ENCODE data around the gene FCHO1. TPM values are rescaled to one million over a fixed set of nuclear protein-coding genes. Genes with fewer than 3 reads are reported as not detected.

FCHO1 gene
- total RNA-seq, 1 donor from 2014 or later, result 1.5 TPM

- no peak overlapping the region for H3K4me3 ChIP-seq (ENCODE audit: low read depth, low read length)
- no peaks in the 10 kb centered on the region for H3K36me3 ChIP-seq (ENCODE audit: control insufficient read depth, insufficient read depth, low read length)
- TF ChIP-seq, protein P1, sequence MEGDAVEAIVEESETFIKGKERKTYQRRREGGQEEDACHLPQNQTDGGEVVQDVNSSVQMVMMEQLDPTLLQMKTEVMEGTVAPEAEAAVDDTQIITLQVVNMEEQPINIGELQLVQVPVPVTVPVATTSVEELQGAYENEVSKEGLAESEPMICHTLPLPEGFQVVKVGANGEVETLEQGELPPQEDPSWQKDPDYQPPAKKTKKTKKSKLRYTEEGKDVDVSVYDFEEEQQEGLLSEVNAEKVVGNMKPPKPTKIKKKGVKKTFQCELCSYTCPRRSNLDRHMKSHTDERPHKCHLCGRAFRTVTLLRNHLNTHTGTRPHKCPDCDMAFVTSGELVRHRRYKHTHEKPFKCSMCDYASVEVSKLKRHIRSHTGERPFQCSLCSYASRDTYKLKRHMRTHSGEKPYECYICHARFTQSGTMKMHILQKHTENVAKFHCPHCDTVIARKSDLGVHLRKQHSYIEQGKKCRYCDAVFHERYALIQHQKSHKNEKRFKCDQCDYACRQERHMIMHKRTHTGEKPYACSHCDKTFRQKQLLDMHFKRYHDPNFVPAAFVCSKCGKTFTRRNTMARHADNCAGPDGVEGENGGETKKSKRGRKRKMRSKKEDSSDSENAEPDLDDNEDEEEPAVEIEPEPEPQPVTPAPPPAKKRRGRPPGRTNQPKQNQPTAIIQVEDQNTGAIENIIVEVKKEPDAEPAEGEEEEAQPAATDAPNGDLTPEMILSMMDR (IDR thresholded peaks at IDR 0.05; ENCODE audit: insufficient read depth, low read length, poor library complexity, severe bottlenecking), result no peak
- no peak for DNase-seq (ENCODE audit: low read depth)
- no peaks in the 10 kb centered on the region for H3K27me3 ChIP-seq (ENCODE audit: control insufficient read depth, insufficient read depth, low read length)
These were observed 32.7 kb upstream of the FCHO1 start for GRCh38 chr19:17718550-17718946.

DNA sequence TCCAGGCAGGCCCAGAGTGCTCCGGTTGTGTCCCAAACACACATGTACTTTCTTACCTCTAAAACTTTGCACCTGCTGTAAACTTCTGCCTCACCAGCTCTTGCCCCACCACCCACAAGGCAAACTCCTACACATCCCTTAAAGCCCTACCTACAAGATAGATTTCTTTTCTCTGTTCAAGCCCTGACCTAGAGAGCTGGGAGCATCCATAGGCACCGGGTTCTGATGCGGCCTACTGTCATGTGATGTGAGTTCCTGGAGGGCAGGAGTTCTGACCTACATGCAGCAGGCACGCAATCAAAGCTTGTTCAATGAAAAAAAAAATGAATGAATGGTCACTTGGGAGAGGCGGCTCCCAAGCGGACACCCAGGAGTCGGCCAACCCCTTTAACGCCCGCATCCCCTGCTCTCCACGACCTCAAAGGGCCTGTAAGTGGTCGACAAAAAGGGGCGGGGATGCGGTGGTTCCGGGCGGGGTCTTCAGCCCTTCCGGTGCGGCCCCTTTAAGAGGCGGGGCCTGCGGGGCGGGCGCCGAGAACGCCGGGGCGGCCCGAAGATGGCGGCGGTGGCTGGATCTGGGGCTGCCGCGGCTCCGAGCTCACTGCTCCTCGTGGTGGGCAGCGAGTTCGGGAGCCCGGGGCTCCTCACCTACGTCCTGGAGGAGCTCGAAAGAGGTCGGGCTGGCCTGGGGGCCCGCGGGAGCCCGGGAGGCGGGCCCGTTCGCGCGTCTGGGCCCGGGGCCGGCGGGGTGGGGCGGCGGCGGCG is 32.1 kb upstream of the FCHO1 start, which contains the start of gene MAP1S:
Gene MAP1S, plus strand, starts transcription at position 534 of the 765 bp plus-strand sequence. Its CDS starts 23 bp downstream, at position 557.
- TF ChIP-seq, protein P1 (IDR thresholded peaks at IDR 0.05; ENCODE audit: insufficient read depth, low read length, poor library complexity, severe bottlenecking), result no peak
- Histone ChIP-seq H3K27me3 (ENCODE audit: control insufficient read depth, insufficient read depth, low read length) (no peaks in the 10 kb centered on the region), H3K36me3 (ENCODE audit: control insufficient read depth, insufficient read depth, low read length) (no peaks in the 10 kb centered on the region), H3K4me3 (ENCODE audit: low read depth, low read length) (peak within 1 kb of the TSS; percentile 92)
- no peak for DNase-seq (ENCODE audit: low read depth)

DNA sequence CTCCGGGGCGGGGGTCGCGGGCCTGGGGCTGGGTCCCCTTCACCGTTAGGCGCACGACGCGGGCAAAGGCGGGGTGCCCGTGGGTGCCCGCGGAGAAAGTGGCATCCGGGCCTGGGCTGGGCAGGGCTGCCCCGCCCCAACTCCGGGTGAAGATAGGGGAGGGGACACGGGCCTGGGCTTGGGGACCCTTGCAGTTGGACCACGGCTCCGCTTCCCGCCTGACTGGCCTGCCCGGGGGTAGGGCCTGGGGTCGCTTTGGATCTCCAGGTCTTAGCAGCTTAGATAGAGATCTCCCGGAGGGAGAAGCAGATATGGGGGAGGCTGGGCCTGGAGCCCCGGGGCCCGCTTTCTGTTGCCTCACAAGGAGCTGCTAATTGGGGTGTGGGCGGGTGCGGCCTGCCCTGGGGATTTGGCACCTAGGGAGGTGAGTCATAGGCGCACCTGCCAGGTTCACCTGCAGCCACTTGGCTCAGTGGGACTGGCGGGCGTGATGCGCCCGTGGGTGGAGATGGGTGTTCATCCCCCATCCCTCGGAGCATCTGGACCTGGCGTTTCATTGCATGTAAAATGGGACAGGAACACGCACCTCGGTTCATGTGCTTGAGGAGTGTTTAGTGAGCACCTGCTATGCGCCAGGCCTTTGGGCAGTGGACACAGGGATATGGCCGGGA is 31.4 kb upstream of the FCHO1 start:
- peak overlapping the region; percentile 92 for H3K4me3 ChIP-seq (ENCODE audit: low read depth, low read length)
- H3K36me3 ChIP-seq (ENCODE audit: control insufficient read depth, insufficient read depth, low read length), result no peaks in the 10 kb centered on the region
- TF ChIP-seq, protein P1 (IDR thresholded peaks at IDR 0.05; ENCODE audit: insufficient read depth, low read length, poor library complexity, severe bottlenecking), result no peak
- DNase-seq (ENCODE audit: low read depth), result no peak
- no peaks in the 10 kb centered on the region for H3K27me3 ChIP-seq (ENCODE audit: control insufficient read depth, insufficient read depth, low read length)

GRCh38 chr19:17720440-17720839 is 30.8 kb upstream of the FCHO1 start:
- no peak for DNase-seq (ENCODE audit: low read depth)
- TF ChIP-seq, protein P1 (IDR thresholded peaks at IDR 0.05; ENCODE audit: insufficient read depth, low read length, poor library complexity, severe bottlenecking), result no peak
- no peaks in the 10 kb centered on the region for H3K36me3 ChIP-seq (ENCODE audit: control insufficient read depth, insufficient read depth, low read length)
- no peaks in the 10 kb centered on the region for H3K27me3 ChIP-seq (ENCODE audit: control insufficient read depth, insufficient read depth, low read length)
- H3K4me3 ChIP-seq (ENCODE audit: low read depth, low read length), result peak overlapping the region; percentile 92

DNA sequence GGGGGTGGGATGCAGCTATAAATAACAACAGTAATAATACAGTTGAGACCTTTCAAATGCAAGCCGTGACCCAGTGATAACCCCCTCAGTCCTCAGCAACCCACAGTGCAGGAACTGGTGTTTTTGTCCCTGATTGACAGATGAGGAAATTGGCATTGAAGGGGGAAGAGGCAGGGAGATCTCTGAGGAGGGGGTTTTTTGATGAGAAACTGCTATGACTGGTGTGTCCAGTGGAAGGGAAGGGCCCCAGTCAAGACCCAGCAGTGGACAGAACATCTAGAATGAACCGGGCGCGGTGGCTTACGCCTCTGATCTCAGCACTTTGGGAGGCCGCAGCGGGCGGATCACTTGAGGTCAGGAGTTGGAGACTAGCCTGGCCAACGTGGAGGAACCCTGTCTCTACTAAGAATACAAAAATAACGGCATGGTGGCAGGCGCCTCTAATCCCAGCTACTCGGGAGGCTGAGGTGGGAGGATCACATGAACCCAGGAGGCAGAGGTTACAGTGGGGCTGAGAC is 30.1 kb upstream of the FCHO1 start:
- TF ChIP-seq, protein P1 (IDR thresholded peaks at IDR 0.05; ENCODE audit: insufficient read depth, low read length, poor library complexity, severe bottlenecking), result no peak
- DNase-seq (ENCODE audit: low read depth), result no peak
- no peak overlapping the region for H3K4me3 ChIP-seq (ENCODE audit: low read depth, low read length)
- no peaks in the 10 kb centered on the region for H3K36me3 ChIP-seq (ENCODE audit: control insufficient read depth, insufficient read depth, low read length)
- H3K27me3 ChIP-seq (ENCODE audit: control insufficient read depth, insufficient read depth, low read length), result no peaks in the 10 kb centered on the region

Measured in kidney epithelial cell (primary cell).